ENCODE data around the gene PXN.
"Not testable (repeated sequence)": the region's sequence is repeated elsewhere in the genome, so short reads cannot be mapped to it uniquely, and the experiment has no call there.

The PXN gene

GRCh38 chr12:120194534-120195395 is 70.8 kb downstream of the PXN start, which contains the start of gene GCN1:
GCN1 (minus strand) TSS chr12:120194715; CDS start chr12:120194697, 18 bp downstream.
- Histone ChIP-seq H3K4me3 (ENCODE audit: low read length) (peak within 1 kb of the TSS; percentile 93), H3K36me3 (ENCODE audit: insufficient read depth, low read length) (peaks cover 52% of the 10 kb centered on the region), H3K27me3 (ENCODE audit: insufficient read depth, low read length) (no peaks in the 10 kb centered on the region), H3K4me1 (ENCODE audit: insufficient read depth, low read length) (peaks cover 31% of the 10 kb centered on the region), H2AFZ (ENCODE audit: low read depth, low read length) (peak within 1 kb of the TSS; percentile 84), H3K9me3 (ENCODE audit: low read length) (no peaks in the 10 kb centered on the region)

- H3K4me1 ChIP-seq (ENCODE audit: insufficient read depth, low read length): peaks cover 25% of the 10 kb centered on the region
- peaks cover 50% of the 10 kb centered on the region for H3K36me3 ChIP-seq (ENCODE audit: insufficient read depth, low read length)
- H3K27me3 ChIP-seq (ENCODE audit: insufficient read depth, low read length): no peaks in the 10 kb centered on the region
- no peaks in the 10 kb centered on the region for H3K9me3 ChIP-seq (ENCODE audit: low read length)
- peak overlapping the region; percentile 93 for H3K4me3 ChIP-seq (ENCODE audit: low read length)
- peak overlapping the region; percentile 84 for H2AFZ ChIP-seq (ENCODE audit: low read depth, low read length)
These were observed 71.3 kb downstream of the PXN start for GRCh38 chr12:120194226-120194533.

GRCh38 chr12:120193286-120193685 is 72.2 kb downstream of the PXN start:
- not testable (repeated sequence) for H3K9me3 ChIP-seq (ENCODE audit: low read length); H3K27me3 ChIP-seq (ENCODE audit: insufficient read depth, low read length); H2AFZ ChIP-seq (ENCODE audit: low read depth, low read length)
- peaks cover 45% of the 10 kb centered on the region for H3K36me3 ChIP-seq (ENCODE audit: insufficient read depth, low read length)
- peaks cover 16% of the 10 kb centered on the region for H3K4me1 ChIP-seq (ENCODE audit: insufficient read depth, low read length)
- peak overlapping the region; percentile 93 for H3K4me3 ChIP-seq (ENCODE audit: low read length)

- Histone ChIP-seq H3K4me1 (ENCODE audit: insufficient read depth, low read length) (peaks cover 16% of the 10 kb centered on the region), H3K27me3 (ENCODE audit: insufficient read depth, low read length) (no peaks in the 10 kb centered on the region), H3K4me3 (ENCODE audit: low read length) (no peak overlapping the region), H3K36me3 (ENCODE audit: insufficient read depth, low read length) (peaks cover 41% of the 10 kb centered on the region), H3K9me3 (ENCODE audit: low read length) (no peaks in the 10 kb centered on the region), H2AFZ (ENCODE audit: low read depth, low read length) (no peak overlapping the region)
These were observed 74.5 kb downstream of the PXN start for GRCh38 chr12:120190985-120191480.

GRCh38 chr12:120190386-120190785 is 75.1 kb downstream of the PXN start:
- Histone ChIP-seq H3K36me3 (ENCODE audit: insufficient read depth, low read length) (peaks cover 44% of the 10 kb centered on the region), H3K27me3 (ENCODE audit: insufficient read depth, low read length) (no peaks in the 10 kb centered on the region), H3K9me3 (ENCODE audit: low read length) (no peaks in the 10 kb centered on the region), H2AFZ (ENCODE audit: low read depth, low read length) (no peak overlapping the region), H3K4me3 (ENCODE audit: low read length) (no peak overlapping the region), H3K4me1 (ENCODE audit: insufficient read depth, low read length) (peaks cover 16% of the 10 kb centered on the region)

- Histone ChIP-seq H3K36me3 (ENCODE audit: insufficient read depth, low read length) (peaks cover 80% of the 10 kb centered on the region), H2AFZ (ENCODE audit: low read depth, low read length) (no peak overlapping the region), H3K27me3 (ENCODE audit: insufficient read depth, low read length) (no peaks in the 10 kb centered on the region), H3K4me3 (ENCODE audit: low read length) (no peak overlapping the region), H3K9me3 (ENCODE audit: low read length) (no peaks in the 10 kb centered on the region), H3K4me1 (ENCODE audit: insufficient read depth, low read length) (no peaks in the 10 kb centered on the region)
These were observed 78.9 kb downstream of the PXN start for GRCh38 chr12:120186654-120187053.

- Histone ChIP-seq H3K27me3 (ENCODE audit: insufficient read depth, low read length) (no peaks in the 10 kb centered on the region), H2AFZ (ENCODE audit: low read depth, low read length) (no peak overlapping the region), H3K4me3 (ENCODE audit: low read length) (no peak overlapping the region), H3K36me3 (ENCODE audit: insufficient read depth, low read length) (peaks cover 77% of the 10 kb centered on the region), H3K9me3 (ENCODE audit: low read length) (no peaks in the 10 kb centered on the region), H3K4me1 (ENCODE audit: insufficient read depth, low read length) (no peaks in the 10 kb centered on the region)
These were observed 82.3 kb downstream of the PXN start for GRCh38 chr12:120183211-120183631.

GRCh38 chr12:120181991-120182631 is 83.4 kb downstream of the PXN start:
- Histone ChIP-seq H2AFZ (ENCODE audit: low read depth, low read length) (no peak overlapping the region), H3K9me3 (ENCODE audit: low read length) (no peaks in the 10 kb centered on the region), H3K4me1 (ENCODE audit: insufficient read depth, low read length) (no peaks in the 10 kb centered on the region), H3K36me3 (ENCODE audit: insufficient read depth, low read length) (peaks cover 79% of the 10 kb centered on the region), H3K4me3 (ENCODE audit: low read length) (no peak overlapping the region), H3K27me3 (ENCODE audit: insufficient read depth, low read length) (no peaks in the 10 kb centered on the region)

- Histone ChIP-seq H3K36me3 (ENCODE audit: insufficient read depth, low read length) (peaks cover 79% of the 10 kb centered on the region), H3K4me3 (ENCODE audit: low read length) (no peak overlapping the region), H3K4me1 (ENCODE audit: insufficient read depth, low read length) (no peaks in the 10 kb centered on the region), H3K27me3 (ENCODE audit: insufficient read depth, low read length) (no peaks in the 10 kb centered on the region), H2AFZ (ENCODE audit: low read depth, low read length) (no peak overlapping the region), H3K9me3 (ENCODE audit: low read length) (no peaks in the 10 kb centered on the region)
These were observed 84.6 kb downstream of the PXN start for GRCh38 chr12:120180975-120181374.

- Histone ChIP-seq H2AFZ (ENCODE audit: low read depth, low read length) (no peak overlapping the region), H3K36me3 (ENCODE audit: insufficient read depth, low read length) (peaks cover 79% of the 10 kb centered on the region), H3K4me3 (ENCODE audit: low read length) (no peak overlapping the region), H3K27me3 (ENCODE audit: insufficient read depth, low read length) (no peaks in the 10 kb centered on the region), H3K9me3 (ENCODE audit: low read length) (no peaks in the 10 kb centered on the region), H3K4me1 (ENCODE audit: insufficient read depth, low read length) (no peaks in the 10 kb centered on the region)
These were observed 90.0 kb downstream of the PXN start for GRCh38 chr12:120175537-120175936.

GRCh38 chr12:120175062-120175461 is 90.5 kb downstream of the PXN start:
- H3K36me3 ChIP-seq (ENCODE audit: insufficient read depth, low read length): peaks cover 82% of the 10 kb centered on the region
- no peaks in the 10 kb centered on the region for H3K9me3 ChIP-seq (ENCODE audit: low read length)
- H3K4me1 ChIP-seq (ENCODE audit: insufficient read depth, low read length): no peaks in the 10 kb centered on the region
- no peak overlapping the region for H3K4me3 ChIP-seq (ENCODE audit: low read length)
- no peak overlapping the region for H2AFZ ChIP-seq (ENCODE audit: low read depth, low read length)
- no peaks in the 10 kb centered on the region for H3K27me3 ChIP-seq (ENCODE audit: insufficient read depth, low read length)

GRCh38 chr12:120172053-120172452 is 93.5 kb downstream of the PXN start:
- Histone ChIP-seq H3K4me3 (ENCODE audit: low read length) (no peak overlapping the region), H2AFZ (ENCODE audit: low read depth, low read length) (no peak overlapping the region), H3K9me3 (ENCODE audit: low read length) (no peaks in the 10 kb centered on the region), H3K36me3 (ENCODE audit: insufficient read depth, low read length) (peaks cover 83% of the 10 kb centered on the region), H3K27me3 (ENCODE audit: insufficient read depth, low read length) (no peaks in the 10 kb centered on the region), H3K4me1 (ENCODE audit: insufficient read depth, low read length) (no peaks in the 10 kb centered on the region)

- no peak overlapping the region for H2AFZ ChIP-seq (ENCODE audit: low read depth, low read length)
- no peaks in the 10 kb centered on the region for H3K27me3 ChIP-seq (ENCODE audit: insufficient read depth, low read length)
- H3K4me1 ChIP-seq (ENCODE audit: insufficient read depth, low read length): no peaks in the 10 kb centered on the region
- H3K9me3 ChIP-seq (ENCODE audit: low read length): no peaks in the 10 kb centered on the region
- H3K36me3 ChIP-seq (ENCODE audit: insufficient read depth, low read length): peaks cover 72% of the 10 kb centered on the region
- no peak overlapping the region for H3K4me3 ChIP-seq (ENCODE audit: low read length)
These were observed 94.9 kb downstream of the PXN start for GRCh38 chr12:120170631-120171030.

Data from neuron (in vitro differentiated cells).